WTC11 (cell line): ENCODE measurements around the gene FA2H.

Experiments
- AFF4 ChIP-seq: sonication (generic); formaldehyde crosslinking; IDR thresholded peaks from 2 replicates; pipeline ENCODE4 v1.8.1; 2023; ENCODE audit warnings: mild to moderate bottlenecking, missing genetic modification reagents, borderline replicate concordance
- CTCF ChIP-seq: fragments of 200-600 bp; IDR thresholded peaks from 2 replicates; pipeline ENCODE4 v1.8.0; 2022; ENCODE audit warnings: antibody characterized with exemption
- ESRRA ChIP-seq: sonication (generic); formaldehyde crosslinking; IDR thresholded peaks from 2 replicates; pipeline ENCODE4 v1.8.1; 2022; ENCODE audit warnings: mild to moderate bottlenecking, missing genetic modification reagents, borderline replicate concordance
- FOXP4 ChIP-seq: sonication (generic); formaldehyde crosslinking; IDR thresholded peaks from 2 replicates; pipeline ENCODE4 v1.8.0; 2022; ENCODE audit warnings: mild to moderate bottlenecking, missing genetic modification reagents
- NR3C1 ChIP-seq: sonication (generic); formaldehyde crosslinking; conservative IDR thresholded peaks from 2 replicates; pipeline ENCODE4 v1.8.1; 2023; ENCODE audit warnings: low read depth, mild to moderate bottlenecking, missing genetic modification reagents
- SP1 ChIP-seq: sonication (generic); formaldehyde crosslinking; conservative IDR thresholded peaks from 2 replicates; pipeline ENCODE4 v1.8.1; 2022; ENCODE audit warnings: missing genetic modification reagents
- TEAD4 ChIP-seq: sonication (generic); formaldehyde crosslinking; IDR thresholded peaks from 2 replicates; pipeline ENCODE4 v1.8.0; 2022; ENCODE audit warnings: mild to moderate bottlenecking, missing genetic modification reagents

- no peak for TF ChIP-seq NR3C1 (CRISPR knock-in tag)
- TF ChIP-seq SP1 (CRISPR knock-in tag): no peak
- TF ChIP-seq TEAD4 (CRISPR knock-in tag): no peak
- peak; percentile 54; the same call in 1 of the 2 replicates for TF ChIP-seq CTCF
- no peak for TF ChIP-seq AFF4 (CRISPR knock-in tag)
- no peak for TF ChIP-seq ESRRA
- no peak for TF ChIP-seq FOXP4 (CRISPR knock-in tag)
Measured at GRCh38 chr16:74726716-74727115, 47.9 kb downstream of the FA2H start.
